ENCODE results near the gene ALKAL2.

The ALKAL2 gene

GRCh38 chr2:263774-264492 lies 24.0 kb downstream of the ALKAL2 start, which contains the start of gene SH3YL1:
Gene SH3YL1 (minus strand): TSS chr2:264032. CDS start chr2:263984, 48 bp downstream.
- TF ChIP-seq CTCF (IDR thresholded peaks at IDR 0.05; ENCODE audit: insufficient read depth, low read depth, low read length, missing control alignments): no peak
- H3K4me3 ChIP-seq (ENCODE audit: low read depth, low read length): peak within 1 kb of the TSS; percentile 70
- DNase-seq (ENCODE audit: low read depth): peak; percentile 43

- no peak for DNase-seq (ENCODE audit: low read depth)
- H3K4me3 ChIP-seq (ENCODE audit: low read depth, low read length): peak overlapping the region; percentile 70
- TF ChIP-seq CTCF (IDR thresholded peaks at IDR 0.05; ENCODE audit: insufficient read depth, low read depth, low read length, missing control alignments): no peak
These were observed 24.7 kb downstream of the ALKAL2 start for GRCh38 chr2:263022-263738.

GRCh38 chr2:262117-262516 lies 25.8 kb downstream of the ALKAL2 start:
- DNase-seq (ENCODE audit: low read depth): no peak
- no peak overlapping the region for H3K4me3 ChIP-seq (ENCODE audit: low read depth, low read length)
- TF ChIP-seq CTCF (IDR thresholded peaks at IDR 0.05; ENCODE audit: insufficient read depth, low read depth, low read length, missing control alignments): no peak

GRCh38 chr2:260507-261161 lies 27.3 kb downstream of the ALKAL2 start:
- no peak for TF ChIP-seq CTCF (IDR thresholded peaks at IDR 0.05; ENCODE audit: insufficient read depth, low read depth, low read length, missing control alignments)
- H3K4me3 ChIP-seq (ENCODE audit: low read depth, low read length): no peak overlapping the region
- DNase-seq (ENCODE audit: low read depth): no peak

- DNase-seq (ENCODE audit: low read depth): no peak
- no peak overlapping the region for H3K4me3 ChIP-seq (ENCODE audit: low read depth, low read length)
- TF ChIP-seq CTCF (IDR thresholded peaks at IDR 0.05; ENCODE audit: insufficient read depth, low read depth, low read length, missing control alignments): no peak
These were observed 28.0 kb downstream of the ALKAL2 start for GRCh38 chr2:259789-260331.

- no peak for TF ChIP-seq CTCF (IDR thresholded peaks at IDR 0.05; ENCODE audit: insufficient read depth, low read depth, low read length, missing control alignments)
- H3K4me3 ChIP-seq (ENCODE audit: low read depth, low read length): no peak overlapping the region
- no peak for DNase-seq (ENCODE audit: low read depth)
These were observed 29.0 kb downstream of the ALKAL2 start for GRCh38 chr2:258933-259332.

Data from GM12865 (cell line).